Ovary (tissue), 9 donors: ENCODE data around the gene ALK. TPM values are rescaled to one million over a fixed set of nuclear protein-coding genes. Genes with fewer than 3 reads are reported as not detected.

Experiments used
- DNase-seq, 5 donors: peaks; one replicate each; pipeline ENCODE4 v3.0.0-alpha.2; 2019 to 2020
- H3K27ac ChIP-seq, 2 donors: fragments of 200-600 bp; one replicate each; pipeline versions ENCODE4 v1.5.1 to v1.8.0; 2019 to 2022
- H3K27me3 ChIP-seq: fragments of 200-600 bp; one replicate; pipeline ENCODE4 v1.8.0; 2022
- H3K36me3 ChIP-seq: fragments of 200-600 bp; sonication (generic); one replicate; pipeline ENCODE4 v1.5.1; 2019
- H3K4me1 ChIP-seq: one replicate; pipeline ENCODE4 v1.8.1; 2013; ENCODE audit warnings: mild to moderate bottlenecking, moderate library complexity; ENCODE audit not compliant: insufficient read depth
- H3K4me3 ChIP-seq: fragments of 200-600 bp; sonication (generic); one replicate; pipeline ENCODE4 v1.5.1; 2017
- H3K9me3 ChIP-seq, 2 donors: fragments of 200-600 bp in 1 of 2; sonication (generic) in 1 of 2; one replicate each; pipeline versions ENCODE4 v1.5.1 to v1.8.1; 2013 to 2019; ENCODE audit warnings: mild to moderate bottlenecking in 1 of 2, moderate library complexity in 1 of 2
- EP300 ChIP-seq: sonication (generic); formaldehyde crosslinking; IDR thresholded peaks from one replicate; pipeline ENCODE4 v1.6.1; 2017; ENCODE audit warnings: antibody characterized with exemption
- POLR2A ChIP-seq: fragments of 450-650 bp; IDR thresholded peaks from one replicate; pipeline ENCODE4 v1.6.1; 2017; ENCODE audit warnings: antibody characterized with exemption, mild to moderate bottlenecking, moderate library complexity
- WGBS, 3 donors: extraction: QIAGEN DNeasy Blood & Tissue Kit in 1 of 3; methylation state at CpG; one replicate each; pipeline versions ENCODE4 v1.1.5 to v1.1.7; 2013 to 2017; 5-methylcytosine and 5-hydroxymethylcytosine counted together
- intact Hi-C, 4 donors: fragments of 100-400 bp; cut with DNase I; formaldehyde crosslinking; loops; one replicate each; pipeline versions ENCODE4 v1.11.0 to v1.15.1; 2022 to 2023
- polyA plus RNA-seq, 2 donors: library from polyadenylated mRNA; stranded (reverse); fragments of 200-250 nt in 1 of 2; fragments of 350-450 nt in 1 of 2; fragmentation: Illumina TruSeq in 1 of 2; extraction: RNeasy Lipid Tissue Mini Kit (QIAGEN cat#74804) in 1 of 2; gene quantifications; one replicate each; pipeline ENCODE4 v1.2.3, GENCODE V29; 2013 to 2014
- total RNA-seq, 7 donors: library from RNA; depleted of rRNA in 2 of 7; stranded (reverse); fragments of >200 nt in 2 of 7; fragmentation: NEBNext Ultra II Directional in 3 of 7; extraction: Animal tissue kit (Norgen Biotek cat#: 25700) in 3 of 7; gene quantifications; one replicate each; pipeline versions ENCODE4 v1.1.0 to v1.2.4, GENCODE V29; 2016 to 2023
- TF ChIP-seq, protein P1 (sequence below), 3 donors: fragments of 450-650 bp in 2 of 3; fragments of 200-600 bp in 1 of 3; IDR thresholded peaks; one replicate each; pipeline versions ENCODE4 v1.5.1 to v1.8.0; 2016 to 2022; ENCODE audit warnings: antibody characterized with exemption in 3 of 3, mild to moderate bottlenecking in 1 of 3
- donor health status: DM: no; HTN: no; CAD: no; lungs with moderate emphysema.
- donor health status: DM: no; HTN: no; CAD: no.
- donor health status: Bipolar disorder and iron deficiency.
- donor health status: DM: yes; HTN: yes; CAD: no.
- donor health status: DM: no; HTN: no; CAD: no.
- donor health status: DM: yes; HTN: yes; CAD: no.

ALK gene
- total and polyA plus RNA-seq, 9 donors: 0.05 to 1.7 (median 0.23) TPM; not detected in 1

GRCh38 chr2:29769847-29770246, 151.5 kb downstream of the ALK start:
- intact Hi-C loops: no loop called here
- WGBS, 3 donors: 87 to 91% (median 90%) methylated on average over 4 of the region's 4 CpGs
- H3K27ac ChIP-seq: no peak overlapping the region
- no peak overlapping the region for H3K4me3 ChIP-seq
- TF ChIP-seq EP300: no peak
- TF ChIP-seq POLR2A: no peak
- TF ChIP-seq, protein P1, sequence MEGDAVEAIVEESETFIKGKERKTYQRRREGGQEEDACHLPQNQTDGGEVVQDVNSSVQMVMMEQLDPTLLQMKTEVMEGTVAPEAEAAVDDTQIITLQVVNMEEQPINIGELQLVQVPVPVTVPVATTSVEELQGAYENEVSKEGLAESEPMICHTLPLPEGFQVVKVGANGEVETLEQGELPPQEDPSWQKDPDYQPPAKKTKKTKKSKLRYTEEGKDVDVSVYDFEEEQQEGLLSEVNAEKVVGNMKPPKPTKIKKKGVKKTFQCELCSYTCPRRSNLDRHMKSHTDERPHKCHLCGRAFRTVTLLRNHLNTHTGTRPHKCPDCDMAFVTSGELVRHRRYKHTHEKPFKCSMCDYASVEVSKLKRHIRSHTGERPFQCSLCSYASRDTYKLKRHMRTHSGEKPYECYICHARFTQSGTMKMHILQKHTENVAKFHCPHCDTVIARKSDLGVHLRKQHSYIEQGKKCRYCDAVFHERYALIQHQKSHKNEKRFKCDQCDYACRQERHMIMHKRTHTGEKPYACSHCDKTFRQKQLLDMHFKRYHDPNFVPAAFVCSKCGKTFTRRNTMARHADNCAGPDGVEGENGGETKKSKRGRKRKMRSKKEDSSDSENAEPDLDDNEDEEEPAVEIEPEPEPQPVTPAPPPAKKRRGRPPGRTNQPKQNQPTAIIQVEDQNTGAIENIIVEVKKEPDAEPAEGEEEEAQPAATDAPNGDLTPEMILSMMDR (IDR thresholded peaks at IDR 0.05): no peak
- DNase-seq: no peak
- H3K27me3 ChIP-seq: no peaks in the 10 kb centered on the region
- H3K36me3 ChIP-seq: no peaks in the 10 kb centered on the region
- no peaks in the 10 kb centered on the region for H3K9me3 ChIP-seq
- H3K4me1 ChIP-seq: no peaks in the 10 kb centered on the region

DNA sequence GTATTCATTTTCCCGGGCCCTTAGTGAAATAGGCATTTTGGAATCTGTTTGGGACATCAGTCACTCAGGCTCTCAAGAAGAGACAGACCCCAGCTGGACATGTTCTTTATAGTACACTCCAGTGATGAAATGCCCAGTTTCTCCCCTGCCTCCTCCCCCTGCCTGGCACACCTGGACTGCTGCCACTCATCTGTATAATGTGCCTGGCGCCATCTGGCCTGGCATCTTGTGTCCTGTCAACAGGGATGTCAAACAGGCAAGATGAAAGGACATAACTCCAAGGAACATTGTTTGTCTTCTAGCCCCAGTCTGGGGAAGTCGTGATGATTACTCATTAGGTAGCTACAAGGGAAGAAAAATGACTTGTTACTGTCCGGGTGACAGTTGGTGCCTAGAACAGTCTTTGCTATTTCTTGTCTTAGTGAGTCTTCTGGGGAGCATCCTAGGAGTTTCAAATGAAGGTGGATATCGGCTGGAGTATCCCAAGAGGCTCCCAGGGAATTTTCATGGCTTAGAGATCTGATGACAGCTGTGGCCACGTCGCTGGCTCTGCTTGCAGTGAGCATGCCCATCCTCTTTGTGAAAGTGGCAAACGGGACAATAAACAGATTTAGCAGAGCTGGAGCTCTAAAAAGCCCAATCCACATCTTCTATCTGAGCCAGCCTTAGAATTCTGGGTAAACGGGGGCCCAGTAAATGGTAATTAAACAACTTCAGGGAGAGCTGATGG, 153.6 kb downstream of the ALK start:
- 53 to 70% (median 68%) methylated on average over 9 of the region's 9 CpGs for WGBS, 3 donors
- no peaks in the 10 kb centered on the region for H3K4me1 ChIP-seq
- H3K27ac ChIP-seq: no peak overlapping the region
- H3K36me3 ChIP-seq: no peaks in the 10 kb centered on the region
- no peaks in the 10 kb centered on the region for H3K27me3 ChIP-seq
- no peak overlapping the region for H3K4me3 ChIP-seq
- intact Hi-C loops: no loop called here
- TF ChIP-seq, protein P1 (IDR thresholded peaks at IDR 0.05): no peak
- TF ChIP-seq EP300 (no peak), POLR2A (no peak)
- H3K9me3 ChIP-seq: no peaks in the 10 kb centered on the region
- DNase-seq: no peak

DNA sequence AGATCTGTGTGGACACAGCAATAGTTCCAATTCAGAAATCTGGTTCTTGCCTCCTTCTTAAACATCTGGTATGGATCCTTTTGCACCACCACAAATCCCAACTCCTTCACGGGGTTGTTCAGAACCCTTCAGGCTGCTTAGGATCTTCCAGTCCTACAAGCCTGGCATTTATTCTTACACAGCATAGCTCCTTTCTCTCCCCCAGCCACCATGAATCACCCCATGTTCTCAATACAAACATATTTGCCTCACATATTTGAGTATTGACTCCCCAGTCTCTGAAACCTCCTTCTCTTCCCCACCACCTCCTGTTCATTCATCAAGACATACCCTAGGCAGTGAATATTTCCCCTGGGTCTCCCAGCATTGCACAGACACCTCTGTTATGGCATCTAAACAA, 155.2 kb downstream of the ALK start:
- Histone ChIP-seq H3K27ac (no peak overlapping the region), H3K4me3 (no peak overlapping the region), H3K4me1 (no peaks in the 10 kb centered on the region), H3K27me3 (no peaks in the 10 kb centered on the region), H3K9me3 (no peaks in the 10 kb centered on the region), H3K36me3 (no peaks in the 10 kb centered on the region)
- TF ChIP-seq EP300 (no peak), POLR2A (no peak)
- TF ChIP-seq, protein P1 (IDR thresholded peaks at IDR 0.05): no peak
- 52 to 81% (median 79%) methylated on average over 1 of the region's 1 CpG for WGBS, 3 donors
- intact Hi-C loops: no loop called here
- no peak for DNase-seq

DNA sequence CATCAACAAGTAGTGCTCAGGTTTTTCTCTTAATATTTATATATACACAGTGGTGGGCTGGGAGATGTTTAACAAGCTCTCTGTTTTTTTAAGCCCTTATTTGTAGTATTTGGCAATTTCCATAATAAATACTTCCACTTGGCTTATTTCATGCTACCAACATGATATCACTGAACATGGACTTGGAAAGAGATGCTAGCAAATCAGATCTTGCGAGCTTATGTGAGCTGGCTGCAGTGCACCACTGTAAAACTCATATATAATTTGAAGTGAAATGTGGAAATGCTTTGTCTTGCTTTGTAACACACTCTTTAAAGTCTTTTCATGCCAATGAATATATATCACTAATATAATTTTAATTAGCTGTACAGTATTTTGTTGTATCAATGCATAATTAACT, 155.7 kb downstream of the ALK start:
- Histone ChIP-seq H3K4me1 (peaks cover 3% of the 10 kb centered on the region), H3K9me3 (no peaks in the 10 kb centered on the region), H3K27me3 (no peaks in the 10 kb centered on the region), H3K36me3 (no peaks in the 10 kb centered on the region), H3K4me3 (no peak overlapping the region), H3K27ac (no peak overlapping the region)
- WGBS, 3 donors: 55 to 97% (median 82%) methylated on average over 1 of the region's 1 CpG
- no peak for DNase-seq
- intact Hi-C loops: no loop called here
- TF ChIP-seq POLR2A: no peak
- TF ChIP-seq EP300: no peak
- TF ChIP-seq, protein P1 (IDR thresholded peaks at IDR 0.05): no peak
